GM21528 (cell line): ENCODE results near the gene LYPD8.

ENCODE experiments used
- ATAC-seq: cut with Tn5 transposase; IDR thresholded peaks from one replicate; pipeline ENCODE4 v1.9.1; 2021; ENCODE audit warnings: mild to moderate bottlenecking, moderate library complexity; ENCODE audit not compliant: unreplicated experiment, low FRiP score

Gene LYPD8

DNA sequence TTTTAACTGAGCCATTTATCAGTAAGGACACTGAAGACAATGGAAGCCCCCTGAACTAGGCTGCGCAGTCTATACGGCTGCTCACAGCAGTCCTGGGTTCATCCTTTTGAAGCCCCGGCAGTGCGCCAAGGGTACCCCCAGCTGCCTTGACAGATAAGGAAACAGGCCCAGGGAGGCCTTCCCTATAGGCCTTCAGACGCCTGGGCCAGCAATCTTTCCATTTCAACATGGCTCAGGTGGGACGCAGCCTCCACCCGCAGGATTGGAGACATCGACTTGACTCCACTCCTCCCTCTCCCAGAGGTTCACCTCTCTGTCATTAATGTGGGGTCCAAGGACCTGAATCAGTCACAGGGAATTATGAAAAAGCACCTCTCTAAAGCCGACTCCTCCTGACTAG, 2.8 kb upstream of the LYPD8 start:
- ATAC-seq: no peak

GRCh38 chr1:248757784-248758195, 2.2 kb upstream of the LYPD8 start:
- no peak for ATAC-seq

DNA sequence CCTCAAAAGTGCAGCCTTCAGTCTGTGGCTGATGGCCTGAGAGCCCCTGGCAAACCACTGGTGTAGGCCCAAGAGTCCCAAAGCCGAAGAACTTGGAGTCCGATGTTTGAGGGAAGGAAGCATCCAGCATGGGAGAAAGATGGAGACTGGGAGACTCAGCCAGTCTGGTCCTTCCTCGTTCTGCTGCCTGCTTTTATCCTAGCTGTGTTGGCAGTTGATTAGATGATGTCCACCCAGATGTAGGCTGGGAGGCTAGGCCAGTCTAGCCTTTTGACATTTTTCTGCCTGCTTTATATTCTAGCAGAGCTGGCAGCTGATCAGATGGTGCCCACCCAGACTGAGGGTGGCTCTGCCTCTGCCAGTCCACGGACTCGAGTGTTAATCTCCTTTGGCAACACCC, 1.1 kb upstream of the LYPD8 start:
- no peak for ATAC-seq

- no peak for ATAC-seq
Observed at GRCh38 chr1:248756151-248756550, 592 bp upstream of the LYPD8 start.

DNA sequence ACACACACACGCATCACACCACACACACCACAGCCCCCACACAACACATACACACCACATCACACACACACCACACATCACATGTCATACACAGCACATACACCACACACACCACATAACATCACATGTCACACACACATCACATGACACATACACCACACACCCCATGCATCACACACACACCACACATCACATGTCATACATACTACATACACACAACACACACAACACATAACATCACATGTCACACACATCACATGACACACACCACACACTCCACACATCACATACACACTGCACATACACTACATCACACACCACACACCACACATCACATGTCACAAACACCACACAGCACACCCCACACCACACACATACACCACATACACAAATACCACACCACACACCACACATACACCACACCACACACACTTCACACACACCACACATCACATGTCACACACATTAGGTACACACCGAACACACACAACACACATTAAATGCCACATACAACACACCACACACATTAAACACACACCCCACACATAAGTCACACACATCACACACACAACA, 1.8 kb downstream of the LYPD8 start:
- ATAC-seq: no peak

GRCh38 chr1:248753029-248753594, 2.4 kb downstream of the LYPD8 start:
- ATAC-seq: no peak

GRCh38 chr1:248752161-248753028, 3.2 kb downstream of the LYPD8 start:
- ATAC-seq: no peak

DNA sequence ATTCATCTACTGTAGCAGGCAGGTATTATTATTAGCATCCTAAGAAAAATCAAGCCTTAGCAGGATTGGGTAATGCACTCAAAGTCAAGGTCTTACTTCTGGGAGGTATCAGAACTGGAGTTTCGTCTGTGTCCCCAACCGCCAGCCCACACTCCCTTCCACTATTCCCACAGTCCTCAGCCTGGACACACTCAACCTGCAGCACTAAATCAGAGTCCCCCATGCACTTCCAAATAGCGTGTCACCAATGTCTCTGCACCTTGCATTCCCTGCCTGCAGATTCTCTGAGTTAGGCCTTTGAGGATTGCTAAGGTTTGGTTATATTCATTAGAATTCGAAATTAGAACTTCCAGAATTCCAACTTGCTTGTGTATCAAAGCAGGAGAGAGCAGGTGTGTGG, 3.9 kb downstream of the LYPD8 start:
- ATAC-seq: no peak

- ATAC-seq: no peak
Observed at GRCh38 chr1:248751142-248751541, 4.4 kb downstream of the LYPD8 start.

DNA sequence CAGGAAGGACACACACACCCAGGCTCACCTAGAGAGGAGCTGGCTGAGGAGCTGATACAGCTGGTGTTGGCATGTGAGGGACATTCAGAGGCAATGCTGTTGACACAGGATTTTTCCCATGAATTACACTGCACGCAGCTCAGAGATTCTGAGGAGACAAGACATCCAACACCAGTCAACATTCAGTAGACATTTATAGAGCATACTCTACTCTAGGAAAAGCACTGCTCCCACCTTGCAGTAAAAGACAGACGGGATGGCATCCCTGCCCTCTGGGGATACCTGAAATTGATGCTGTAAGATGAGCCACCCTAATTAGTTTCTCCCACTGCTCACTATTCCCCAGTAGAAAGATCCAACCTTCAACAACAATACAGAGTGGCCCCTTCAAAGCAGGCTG, 5.1 kb downstream of the LYPD8 start:
- no peak for ATAC-seq

GRCh38 chr1:248748211-248748610, 7.3 kb downstream of the LYPD8 start:
- ATAC-seq: no peak

GRCh38 chr1:248740876-248741275, 14.7 kb downstream of the LYPD8 start:
- no peak for ATAC-seq

GRCh38 chr1:248739572-248740205, 15.9 kb downstream of the LYPD8 start:
- ATAC-seq: no peak

- no peak for ATAC-seq
Observed at GRCh38 chr1:248737457-248737856, 18.1 kb downstream of the LYPD8 start.

- ATAC-seq: no peak
Observed at GRCh38 chr1:248736977-248737376, 18.6 kb downstream of the LYPD8 start.

GRCh38 chr1:248733566-248733965, 22.0 kb downstream of the LYPD8 start:
- no peak for ATAC-seq

DNA sequence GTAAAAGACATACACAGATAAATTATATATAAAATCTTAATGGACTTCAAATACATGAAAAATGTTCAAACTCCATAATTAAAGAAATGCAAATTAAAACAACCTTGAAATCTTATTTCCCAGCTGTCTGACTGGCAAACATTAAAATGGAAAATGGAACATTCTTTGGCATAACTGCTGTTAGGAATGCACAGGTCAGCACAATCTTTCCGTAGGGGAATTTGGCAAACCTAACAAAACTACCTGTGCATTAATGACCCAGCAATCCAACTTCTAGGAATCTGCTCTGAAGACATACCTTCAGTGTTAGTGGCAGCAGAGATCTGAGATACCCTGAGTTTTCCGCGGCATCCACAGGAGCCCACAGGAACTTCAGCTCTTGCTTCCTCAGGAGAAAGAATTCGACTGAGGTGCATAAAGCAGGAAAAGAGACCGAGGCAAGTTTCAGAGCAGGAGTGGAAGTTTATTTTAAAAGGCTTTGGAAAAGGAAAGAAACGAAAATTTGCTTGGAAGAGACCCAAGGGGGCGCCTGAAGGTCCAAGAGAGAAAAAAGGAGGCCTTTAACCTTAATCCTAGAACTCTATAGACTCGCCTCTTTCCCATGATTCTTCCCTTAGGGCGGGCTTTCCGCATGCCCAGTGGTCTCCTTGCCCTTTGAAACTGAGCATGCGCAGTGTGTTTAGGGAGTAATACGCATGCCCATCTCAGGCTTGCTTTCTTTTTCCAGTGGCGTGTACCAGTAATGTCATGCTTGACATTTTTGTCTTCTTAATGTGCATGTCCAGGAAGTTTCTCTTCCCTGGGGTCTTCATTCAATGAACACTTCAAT, 24.8 kb downstream of the LYPD8 start:
- no peak for ATAC-seq

- ATAC-seq: no peak
Observed at GRCh38 chr1:248714248-248714647, 41.3 kb downstream of the LYPD8 start.

GRCh38 chr1:248710305-248710900, 45.2 kb downstream of the LYPD8 start:
- ATAC-seq: no peak

DNA sequence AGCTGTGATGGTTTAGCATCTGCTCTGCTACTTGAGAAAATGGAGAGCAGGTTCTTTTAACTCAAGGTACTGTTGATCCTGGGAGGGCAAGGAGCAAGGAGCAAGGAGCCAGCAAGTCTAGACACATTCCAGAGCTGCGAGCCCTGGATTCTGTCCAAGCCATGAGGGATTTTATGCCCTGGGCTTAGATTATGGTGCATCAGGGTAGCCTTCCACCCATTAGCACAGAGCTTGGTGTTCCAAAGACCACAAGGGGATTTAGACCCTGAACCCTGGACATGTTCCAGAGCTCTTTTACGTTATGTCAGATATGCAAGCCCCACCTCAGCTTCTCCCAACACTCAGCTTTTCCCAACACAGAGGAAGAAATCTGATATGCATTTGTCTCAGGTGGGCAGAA, 51.0 kb downstream of the LYPD8 start:
- no peak for ATAC-seq
